ENCODE data around the gene C5AR2.
"Not testable (repeated sequence)": the region's sequence is repeated elsewhere in the genome, so short reads cannot be mapped to it uniquely, and the experiment has no call there.

Gene C5AR2

DNA sequence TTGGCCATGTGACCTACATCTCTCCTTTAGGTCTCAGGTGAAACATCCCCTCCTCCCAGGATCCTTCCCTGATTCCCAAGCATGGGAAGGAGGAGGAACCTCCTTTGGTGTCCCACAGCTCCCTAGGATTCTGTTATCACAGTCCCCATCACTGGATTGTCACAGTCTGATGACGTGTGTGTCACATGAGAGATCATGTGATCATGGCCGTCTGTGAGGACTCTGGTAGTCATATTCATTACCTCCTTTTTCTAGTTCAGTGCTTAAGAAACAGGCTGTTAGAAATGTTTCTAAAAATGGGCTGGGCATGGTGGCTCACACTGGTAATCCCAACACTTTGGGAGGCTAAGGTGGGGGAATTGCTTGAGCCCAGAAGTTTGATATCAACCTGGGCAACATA, 20.1 kb downstream of the C5AR2 start:
- no peak for DNase-seq (ENCODE audit: extremely low read depth, low read depth)
- TF ChIP-seq, protein P1, sequence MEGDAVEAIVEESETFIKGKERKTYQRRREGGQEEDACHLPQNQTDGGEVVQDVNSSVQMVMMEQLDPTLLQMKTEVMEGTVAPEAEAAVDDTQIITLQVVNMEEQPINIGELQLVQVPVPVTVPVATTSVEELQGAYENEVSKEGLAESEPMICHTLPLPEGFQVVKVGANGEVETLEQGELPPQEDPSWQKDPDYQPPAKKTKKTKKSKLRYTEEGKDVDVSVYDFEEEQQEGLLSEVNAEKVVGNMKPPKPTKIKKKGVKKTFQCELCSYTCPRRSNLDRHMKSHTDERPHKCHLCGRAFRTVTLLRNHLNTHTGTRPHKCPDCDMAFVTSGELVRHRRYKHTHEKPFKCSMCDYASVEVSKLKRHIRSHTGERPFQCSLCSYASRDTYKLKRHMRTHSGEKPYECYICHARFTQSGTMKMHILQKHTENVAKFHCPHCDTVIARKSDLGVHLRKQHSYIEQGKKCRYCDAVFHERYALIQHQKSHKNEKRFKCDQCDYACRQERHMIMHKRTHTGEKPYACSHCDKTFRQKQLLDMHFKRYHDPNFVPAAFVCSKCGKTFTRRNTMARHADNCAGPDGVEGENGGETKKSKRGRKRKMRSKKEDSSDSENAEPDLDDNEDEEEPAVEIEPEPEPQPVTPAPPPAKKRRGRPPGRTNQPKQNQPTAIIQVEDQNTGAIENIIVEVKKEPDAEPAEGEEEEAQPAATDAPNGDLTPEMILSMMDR (IDR thresholded peaks at IDR 0.05; ENCODE audit: low read depth, low read length): no peak

DNA sequence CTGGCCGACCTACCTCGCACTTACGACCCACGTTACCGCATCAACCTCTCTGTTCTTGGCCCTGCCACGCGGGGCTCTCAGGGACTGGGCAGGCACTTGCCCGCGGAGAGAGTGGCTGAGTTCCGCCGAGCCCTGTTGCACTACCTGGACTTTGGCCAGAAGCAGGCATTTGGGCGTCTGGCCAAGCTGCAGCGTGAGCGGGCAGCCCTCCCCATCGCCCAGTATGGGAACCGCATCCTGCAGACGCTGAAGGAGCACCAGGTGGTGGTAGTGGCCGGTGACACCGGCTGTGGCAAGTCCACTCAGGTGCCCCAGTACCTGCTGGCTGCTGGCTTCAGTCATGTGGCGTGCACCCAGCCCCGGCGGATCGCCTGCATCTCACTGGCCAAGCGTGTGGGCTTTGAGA, 21.3 kb downstream of the C5AR2 start:
- TF ChIP-seq, protein P1 (IDR thresholded peaks at IDR 0.05; ENCODE audit: low read depth, low read length): no peak
- no peak for DNase-seq (ENCODE audit: extremely low read depth, low read depth)

DNA sequence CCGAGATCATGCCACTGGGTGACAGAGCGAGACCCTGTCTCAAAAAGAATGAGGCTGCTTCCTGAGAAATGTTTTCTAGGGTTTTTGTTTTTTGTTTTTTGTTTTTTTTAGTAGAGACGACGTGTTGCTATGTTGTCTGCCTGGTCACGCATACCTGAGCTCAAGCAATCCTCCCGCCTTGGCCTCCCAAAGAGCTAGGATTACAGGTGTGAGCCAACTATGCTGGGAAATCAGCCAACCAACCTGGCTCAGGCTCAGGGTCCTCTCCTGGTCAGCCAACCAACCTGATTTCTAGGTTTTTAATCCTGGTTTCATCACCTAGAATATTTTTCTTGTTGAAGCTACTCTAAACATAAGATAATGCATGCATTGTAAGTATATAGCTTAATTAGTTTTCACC, 24.9 kb downstream of the C5AR2 start:
- no peak for DNase-seq (ENCODE audit: extremely low read depth, low read depth)
- TF ChIP-seq, protein P1 (IDR thresholded peaks at IDR 0.05; ENCODE audit: low read depth, low read length): no peak

DNA sequence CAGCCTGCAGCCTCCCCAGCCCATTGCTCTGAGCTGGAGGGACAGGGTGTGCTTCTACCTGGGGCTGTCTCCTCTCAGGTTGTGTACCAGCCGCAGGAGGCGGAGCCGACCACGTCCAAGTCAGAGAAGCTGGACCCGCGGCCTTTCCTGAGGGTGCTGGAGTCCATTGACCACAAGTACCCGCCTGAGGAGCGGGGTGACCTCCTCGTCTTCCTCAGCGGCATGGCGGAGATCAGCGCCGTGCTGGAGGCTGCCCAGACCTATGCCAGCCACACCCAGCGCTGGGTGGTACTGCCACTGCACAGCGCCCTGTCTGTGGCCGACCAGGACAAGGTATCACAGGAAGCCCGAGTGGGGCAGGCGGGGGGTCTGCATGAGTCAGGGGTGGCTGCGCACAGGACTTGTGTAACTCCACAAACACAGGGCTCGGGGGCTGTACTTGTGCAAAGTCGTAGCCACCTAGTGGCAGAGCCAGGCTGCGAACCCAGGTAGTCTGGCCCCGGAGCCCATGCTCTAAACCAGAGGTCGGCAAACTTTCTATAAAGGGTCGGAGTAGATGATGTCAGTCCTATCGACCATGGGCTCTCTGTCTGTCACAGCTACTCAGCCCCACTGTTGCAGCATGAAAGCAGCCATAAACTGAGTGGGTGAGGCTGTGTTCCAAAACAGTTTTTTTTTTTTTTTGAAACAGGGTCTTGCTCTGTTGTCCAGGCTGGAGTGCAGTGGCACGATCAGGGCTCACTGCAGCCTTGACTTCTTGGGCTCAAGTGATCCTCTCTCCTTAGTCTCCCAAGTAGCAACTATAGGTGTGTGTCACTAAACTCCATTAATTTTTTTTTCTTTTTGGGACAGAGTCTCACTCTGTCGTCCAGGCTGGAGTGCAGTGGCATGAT, 26.1 kb downstream of the C5AR2 start:
- no peak for DNase-seq (ENCODE audit: extremely low read depth, low read depth)
- TF ChIP-seq, protein P1 (IDR thresholded peaks at IDR 0.05; ENCODE audit: low read depth, low read length): no peak

DNA sequence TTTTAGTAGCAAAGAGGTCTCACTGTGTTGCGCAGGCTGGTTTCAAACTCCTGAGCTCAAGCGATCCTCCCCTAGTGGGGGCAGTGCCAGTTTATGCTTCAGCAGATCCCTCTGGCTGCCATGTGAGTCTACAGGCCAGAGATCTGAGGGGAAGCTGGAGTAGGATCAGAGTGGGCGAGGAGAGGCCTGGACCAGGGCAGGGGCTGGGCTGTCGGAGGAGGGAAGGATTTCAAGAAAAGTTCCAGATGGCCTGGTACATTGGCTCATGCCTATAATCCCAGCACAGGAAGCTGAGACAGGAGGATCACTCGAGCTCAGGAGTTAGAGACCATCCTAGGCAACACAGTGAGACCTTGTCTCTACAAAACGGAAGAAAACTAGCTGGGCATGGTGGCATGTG, 27.0 kb downstream of the C5AR2 start:
- TF ChIP-seq, protein P1 (IDR thresholded peaks at IDR 0.05; ENCODE audit: low read depth, low read length): no peak

DNA sequence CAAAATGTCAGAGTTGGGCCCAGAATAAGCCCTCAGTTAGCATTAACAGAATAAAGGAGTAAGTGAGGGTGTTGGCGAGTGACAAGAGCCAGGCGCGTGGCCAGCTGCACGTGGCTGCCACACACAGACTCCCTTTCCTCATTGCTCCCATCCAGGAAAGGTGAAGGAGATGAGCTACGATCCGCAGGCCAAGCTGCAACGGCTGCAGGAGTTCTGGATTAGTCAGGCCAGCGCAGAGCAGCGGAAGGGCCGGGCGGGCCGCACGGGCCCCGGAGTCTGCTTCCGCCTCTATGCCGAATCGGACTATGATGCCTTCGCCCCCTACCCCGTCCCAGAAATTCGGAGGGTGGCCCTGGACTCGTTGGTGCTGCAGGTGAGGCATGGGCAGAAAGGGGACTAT, 30.3 kb downstream of the C5AR2 start:
- no peak for DNase-seq (ENCODE audit: extremely low read depth, low read depth)
- TF ChIP-seq, protein P1 (IDR thresholded peaks at IDR 0.05; ENCODE audit: low read depth, low read length): no peak

More for the DNA sequence above, 27.0 kb downstream of the C5AR2 start:
- no peak for DNase-seq (ENCODE audit: extremely low read depth, low read depth)

DNA sequence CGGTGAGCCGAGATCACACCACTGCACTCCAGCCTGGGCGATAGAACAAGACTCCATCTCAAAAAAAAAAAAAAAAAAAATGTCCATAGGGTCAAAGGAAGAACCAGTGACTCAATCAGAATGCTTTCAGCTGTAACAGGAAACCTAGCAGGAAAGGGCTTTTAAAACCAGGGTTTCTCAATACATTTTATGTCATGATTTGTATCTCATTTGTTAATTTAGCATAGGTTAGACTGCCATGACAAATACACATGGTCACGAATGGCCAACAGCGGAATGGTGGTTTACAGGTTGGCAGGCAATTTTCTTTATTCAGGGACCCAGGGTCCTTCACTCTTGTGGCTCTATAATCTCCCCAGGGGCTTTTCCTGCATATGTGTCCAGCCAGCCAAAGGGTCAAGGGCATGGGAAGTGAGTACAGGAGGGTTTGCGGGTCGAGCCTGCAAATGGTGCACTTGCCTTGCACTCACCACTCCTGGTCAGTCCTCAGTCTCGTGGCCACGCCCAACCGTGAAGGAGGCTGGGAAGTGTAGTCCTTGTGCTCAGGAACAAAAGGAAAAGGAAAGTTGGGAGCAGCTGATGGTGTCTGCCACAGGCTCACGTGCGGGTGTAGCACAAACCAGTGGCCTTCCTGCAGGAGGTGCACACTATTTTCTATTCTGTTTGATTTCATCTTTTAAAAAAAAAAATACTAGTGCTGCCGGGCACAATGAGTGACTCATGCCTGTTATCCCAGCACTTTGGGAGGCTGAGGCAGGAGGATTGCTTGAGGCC, 32.0 kb downstream of the C5AR2 start:
- no peak for DNase-seq (ENCODE audit: extremely low read depth, low read depth)
- TF ChIP-seq, protein P1 (IDR thresholded peaks at IDR 0.05; ENCODE audit: low read depth, low read length): no peak

DNA sequence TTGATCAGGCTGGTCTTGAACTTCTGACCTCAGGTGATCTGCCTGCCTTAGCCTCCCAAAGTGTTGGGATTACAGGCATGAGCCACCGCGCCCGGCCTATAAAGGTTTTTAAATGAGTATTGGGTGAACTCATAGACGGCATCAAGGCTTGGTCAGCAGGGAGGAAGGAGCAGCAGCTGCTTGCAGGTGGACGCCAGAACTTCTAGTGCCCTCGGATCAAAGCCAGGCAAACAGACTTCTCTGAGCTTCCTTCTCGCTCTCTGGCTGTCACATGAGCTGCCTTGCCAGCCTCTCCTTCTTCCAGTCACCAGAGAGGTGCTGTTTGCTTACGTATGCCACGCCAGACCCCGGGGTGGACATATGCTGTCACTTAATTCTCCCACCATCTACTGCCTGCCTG, 33.5 kb downstream of the C5AR2 start:
- not testable (repeated sequence) for DNase-seq (ENCODE audit: extremely low read depth, low read depth)

Measured in AG09319 (cell line).